ENCODE data around the gene COX6B2. TPM values are rescaled to one million over a fixed set of nuclear protein-coding genes. Genes with fewer than 3 reads are reported as not detected.

The COX6B2 gene
- total RNA-seq, 2 experiments from 2014 or later: 0.55 TPM; not detected in 1

- H3K9me3 Mint-ChIP-seq: no peaks in the 10 kb centered on the region
- no peak within 1 kb of the TSS for H3K27ac Mint-ChIP-seq
- peaks cover 3% of the 10 kb centered on the region for H3K27me3 Mint-ChIP-seq
- POLR2A ChIA-PET: no interaction called here
- ATAC-seq (ENCODE audit: low read depth): no peak
- no peaks in the 10 kb centered on the region for H3K4me1 Mint-ChIP-seq
- DNase-seq: no peak
- H3K4me3 Mint-ChIP-seq: no peak within 1 kb of the TSS
- H3K36me3 Mint-ChIP-seq: no peaks in the 10 kb centered on the region
These were observed 8.6 kb upstream of the COX6B2 start, which contains the start of gene GARIN5B for GRCh38 chr19:55362990-55363716. Gene GARIN5B (minus strand): TSS chr19:55363260. CDS start chr19:55363066, 194 bp downstream.

- Mint-ChIP-seq H3K9me3 (no peaks in the 10 kb centered on the region), H3K36me3 (no peaks in the 10 kb centered on the region), H3K27me3 (peaks cover 6% of the 10 kb centered on the region), H3K27ac (no peak overlapping the region), H3K4me3 (no peak overlapping the region), H3K4me1 (no peaks in the 10 kb centered on the region)
- ATAC-seq (ENCODE audit: low read depth): no peak
- DNase-seq: no peak
- POLR2A ChIA-PET: no interaction called here
These were observed 7.9 kb upstream of the COX6B2 start for GRCh38 chr19:55362174-55362989.

GRCh38 chr19:55360902-55361301 lies 6.4 kb upstream of the COX6B2 start:
- H3K27me3 Mint-ChIP-seq: peaks cover 9% of the 10 kb centered on the region
- ATAC-seq (ENCODE audit: low read depth): no peak
- POLR2A ChIA-PET: no interaction called here

GRCh38 chr19:55358943-55359908 lies 4.7 kb upstream of the COX6B2 start:
- Mint-ChIP-seq H3K36me3 (no peaks in the 10 kb centered on the region), H3K4me3 (no peak overlapping the region), H3K4me1 (no peaks in the 10 kb centered on the region), H3K27me3 (peaks cover 18% of the 10 kb centered on the region), H3K27ac (no peak overlapping the region), H3K9me3 (no peaks in the 10 kb centered on the region)
- ATAC-seq (ENCODE audit: low read depth): no peak
- no peak for DNase-seq
- POLR2A ChIA-PET: interaction anchor here (0.5 to 1.0 kb wide), 2 partner anchors 48 to 51 kb away, joined by 3 to 5 read pairs; partner anchors contain the start of gene UBE2S

More at GRCh38 chr19:55360902-55361301, 6.4 kb upstream of the COX6B2 start:
- DNase-seq: no peak
- Mint-ChIP-seq H3K9me3 (no peaks in the 10 kb centered on the region), H3K27ac (no peak overlapping the region), H3K4me3 (no peak overlapping the region), H3K4me1 (no peaks in the 10 kb centered on the region), H3K36me3 (no peaks in the 10 kb centered on the region)

- Mint-ChIP-seq H3K9me3 (no peaks in the 10 kb centered on the region), H3K4me3 (no peak overlapping the region), H3K27ac (no peak overlapping the region), H3K4me1 (peaks cover 3% of the 10 kb centered on the region), H3K27me3 (peaks cover 21% of the 10 kb centered on the region), H3K36me3 (no peaks in the 10 kb centered on the region)
- DNase-seq (no peak), ATAC-seq (ENCODE audit: low read depth) (no peak)
- POLR2A ChIA-PET: interaction anchor here (1.0 kb wide), 2 partner anchors 9 to 49 kb away, joined by 3 read pairs; partner anchors contain the start of gene UBE2S
These were observed 4.0 kb upstream of the COX6B2 start for GRCh38 chr19:55358493-55358892.

GRCh38 chr19:55355213-55355821 lies 798 bp upstream of the COX6B2 start:
- Mint-ChIP-seq H3K9me3 (no peaks in the 10 kb centered on the region), H3K27me3 (peaks cover 44% of the 10 kb centered on the region), H3K36me3 (no peaks in the 10 kb centered on the region), H3K4me1 (peaks cover 16% of the 10 kb centered on the region), H3K27ac (no peak overlapping the region), H3K4me3 (no peak overlapping the region)
- POLR2A ChIA-PET: interaction anchor here (0.5 to 2.0 kb wide), 4 partner anchors 16 to 314 kb away, joined by 3 to 6 read pairs (median 4); partner anchors contain the start of gene KMT5C
- DNase-seq: no peak
- ATAC-seq (ENCODE audit: low read depth): no peak

GRCh38 chr19:55353803-55354697 lies 469 bp downstream of the COX6B2 start:
- H3K4me1 Mint-ChIP-seq: peaks cover 16% of the 10 kb centered on the region
- no peaks in the 10 kb centered on the region for H3K9me3 Mint-ChIP-seq
- POLR2A ChIA-PET: interaction anchor here (2.0 kb wide), 1 partner anchor 15 kb away, joined by 6 read pairs; the partner anchor contains the start of gene KMT5C
- peak overlapping the region; percentile 86 for H3K4me3 Mint-ChIP-seq
- no peaks in the 10 kb centered on the region for H3K36me3 Mint-ChIP-seq
- ATAC-seq (ENCODE audit: low read depth): peak; percentile 75
- DNase-seq: peak; percentile 77
- no peak overlapping the region for H3K27ac Mint-ChIP-seq
- peaks cover 44% of the 10 kb centered on the region for H3K27me3 Mint-ChIP-seq

GRCh38 chr19:55353356-55353802 lies 1.1 kb downstream of the COX6B2 start:
- Mint-ChIP-seq H3K27ac (no peak overlapping the region), H3K36me3 (no peaks in the 10 kb centered on the region), H3K27me3 (peaks cover 44% of the 10 kb centered on the region), H3K9me3 (no peaks in the 10 kb centered on the region), H3K4me3 (peak overlapping the region; percentile 86), H3K4me1 (peaks cover 16% of the 10 kb centered on the region)
- POLR2A ChIA-PET: no interaction called here
- ATAC-seq (ENCODE audit: low read depth) (peak; percentile 4), DNase-seq (no peak)

- ATAC-seq (ENCODE audit: low read depth): no peak
- Mint-ChIP-seq H3K9me3 (no peaks in the 10 kb centered on the region), H3K4me1 (peaks cover 16% of the 10 kb centered on the region), H3K27ac (no peak overlapping the region), H3K27me3 (peaks cover 44% of the 10 kb centered on the region), H3K36me3 (peaks cover 4% of the 10 kb centered on the region), H3K4me3 (peak overlapping the region; percentile 86)
- POLR2A ChIA-PET: interaction anchor here (0.8 kb wide), 2 partner anchors 31 to 55 kb away, joined by 3 read pairs; partner anchors contain the start of genes TMEM238 and UBE2S
- DNase-seq: no peak
These were observed 1.9 kb downstream of the COX6B2 start for GRCh38 chr19:55352549-55353145.

- Mint-ChIP-seq H3K4me1 (peaks cover 16% of the 10 kb centered on the region), H3K4me3 (no peak overlapping the region), H3K9me3 (no peaks in the 10 kb centered on the region), H3K27ac (peak overlapping the region; percentile 35), H3K27me3 (peaks cover 39% of the 10 kb centered on the region), H3K36me3 (peaks cover 4% of the 10 kb centered on the region)
- ATAC-seq (ENCODE audit: low read depth): no peak
- peak; percentile 27 for DNase-seq
- POLR2A ChIA-PET: interaction anchor here (0.8 to 2.8 kb wide), 4 partner anchors 13 to 55 kb away, joined by 3 to 15 read pairs (median 3); partner anchors contain the start of genes KMT5C, TMEM238 and UBE2S
These were observed 2.5 kb downstream of the COX6B2 start for GRCh38 chr19:55352040-55352439.

All from activated naive CD8-positive, alpha-beta T cell treated with anti-CD3 and anti-CD28 coated beads, Interleukin-2, amount 10 ng/mL, durations not matched to agents 7 days and 5 days (primary cell).